ENCODE measurements around the gene TLN1.

DNA sequence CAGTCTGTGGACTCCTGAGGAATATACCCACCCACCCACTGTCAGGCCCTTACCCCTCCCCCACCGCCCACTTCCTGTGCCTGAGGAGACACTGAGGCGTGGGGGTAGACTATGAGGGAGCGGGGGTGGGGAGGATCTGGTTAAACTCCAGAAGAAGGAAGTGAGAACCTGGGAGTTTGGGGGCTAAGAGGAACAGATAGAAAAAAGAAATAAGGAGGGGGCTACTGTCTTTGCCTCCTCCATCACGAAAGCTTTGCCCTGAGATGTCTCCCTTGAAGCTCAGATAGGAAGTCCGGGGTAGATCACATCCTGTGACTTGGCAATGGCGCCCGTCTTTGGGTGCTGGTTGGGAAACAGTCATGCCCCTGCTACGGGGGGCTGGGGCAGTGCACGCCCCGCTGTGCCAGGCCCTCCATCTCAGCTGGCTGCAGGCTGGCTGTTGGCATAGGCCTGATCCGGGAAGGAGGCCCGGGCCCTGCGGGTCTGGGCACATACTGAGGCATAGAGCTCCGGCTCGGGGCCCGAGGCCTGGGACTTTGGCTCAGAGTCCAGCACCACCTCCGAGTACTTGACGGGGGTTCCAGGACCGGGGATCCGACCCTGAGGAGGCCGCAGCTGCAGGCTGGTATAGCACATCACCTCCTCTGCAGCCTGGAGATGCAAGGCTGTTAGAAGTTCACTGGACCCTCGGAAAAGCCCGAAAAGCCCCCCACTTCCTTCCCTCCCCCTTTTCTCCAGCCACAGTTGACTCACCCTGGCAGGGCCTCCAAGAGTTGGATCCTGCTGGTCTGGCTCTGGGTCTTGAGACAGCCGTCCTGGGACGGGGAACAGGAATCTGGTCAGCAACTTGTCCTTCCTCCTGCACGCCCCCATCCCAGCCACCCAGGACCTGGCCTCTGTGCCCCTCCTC lies 82.3 kb downstream of the TLN1 start:
- no peak for TF ChIP-seq EZH2 (IDR thresholded peaks at IDR 0.05; ENCODE audit: borderline replicate concordance, insufficient read depth, low read depth, low read length, poor library complexity, severe bottlenecking)
- no peak for TF ChIP-seq CTCF (IDR thresholded peaks at IDR 0.05)
